Midbrain (tissue), 1 donor: ENCODE results near the gene GTF2F1.
"Not testable (repeated sequence)": the region's sequence is repeated elsewhere in the genome, so short reads cannot be mapped to it uniquely, and the experiment has no call there.

Experiments
- DNase-seq: peaks from one replicate; lab custom pipeline; 2025; lab: John Stamatoyannopoulos, UW

Gene GTF2F1

GRCh38 chr19:6384381-6384780 is 8.6 kb downstream of the GTF2F1 start:
- DNase-seq, result no peak

- no peak for DNase-seq
Observed at GRCh38 chr19:6383188-6383587, 9.8 kb downstream of the GTF2F1 start.

- DNase-seq, result no peak
Observed at GRCh38 chr19:6381030-6381750, 11.8 kb downstream of the GTF2F1 start.

GRCh38 chr19:6379744-6380143 is 13.2 kb downstream of the GTF2F1 start:
- no peak for DNase-seq

GRCh38 chr19:6378486-6378885 is 14.5 kb downstream of the GTF2F1 start:
- DNase-seq, result no peak

- DNase-seq, result no peak
Observed at GRCh38 chr19:6378041-6378440, 14.9 kb downstream of the GTF2F1 start.

GRCh38 chr19:6376512-6377190 is 16.3 kb downstream of the GTF2F1 start:
- no peak for DNase-seq

- DNase-seq, result no peak
Observed at GRCh38 chr19:6375411-6376010, 17.5 kb downstream of the GTF2F1 start, which contains the start of gene PSPN. TSS of gene PSPN (minus strand) at chr19:6375933. CDS start at chr19:6375849, 84 bp downstream.

GRCh38 chr19:6374711-6375410 is 18.1 kb downstream of the GTF2F1 start:
- DNase-seq, result no peak

- no peak for DNase-seq
Observed at GRCh38 chr19:6374161-6374709, 18.7 kb downstream of the GTF2F1 start.

GRCh38 chr19:6373813-6374108 is 19.2 kb downstream of the GTF2F1 start:
- no peak for DNase-seq

- DNase-seq, result peak; percentile 97
Observed at GRCh38 chr19:6373096-6373812, 19.7 kb downstream of the GTF2F1 start.

GRCh38 chr19:6372594-6373095 is 20.3 kb downstream of the GTF2F1 start, which contains the start of gene ALKBH7:
TSS of gene ALKBH7 (plus strand) at chr19:6372794. CDS start at chr19:6372821, 27 bp downstream.
- peak; percentile 99 for DNase-seq

GRCh38 chr19:6364353-6364752 is 28.6 kb downstream of the GTF2F1 start:
- no peak for DNase-seq

GRCh38 chr19:6362351-6362801 is 30.6 kb downstream of the GTF2F1 start:
- no peak for DNase-seq

GRCh38 chr19:6362027-6362350 is 31.0 kb downstream of the GTF2F1 start:
- DNase-seq, result no peak

- not testable (repeated sequence) for DNase-seq
Observed at GRCh38 chr19:6360857-6361216, 32.1 kb downstream of the GTF2F1 start.

- DNase-seq, result not testable (repeated sequence)
Observed at GRCh38 chr19:6360445-6360844, 32.5 kb downstream of the GTF2F1 start.

GRCh38 chr19:6359568-6360341 is 33.2 kb downstream of the GTF2F1 start:
- no peak for DNase-seq

- DNase-seq, result no peak
Observed at GRCh38 chr19:6358003-6358402, 35.0 kb downstream of the GTF2F1 start.

- no peak for DNase-seq
Observed at GRCh38 chr19:6357174-6357573, 35.8 kb downstream of the GTF2F1 start.
